ENCODE data around the gene GMEB1.

Gene GMEB1

DNA sequence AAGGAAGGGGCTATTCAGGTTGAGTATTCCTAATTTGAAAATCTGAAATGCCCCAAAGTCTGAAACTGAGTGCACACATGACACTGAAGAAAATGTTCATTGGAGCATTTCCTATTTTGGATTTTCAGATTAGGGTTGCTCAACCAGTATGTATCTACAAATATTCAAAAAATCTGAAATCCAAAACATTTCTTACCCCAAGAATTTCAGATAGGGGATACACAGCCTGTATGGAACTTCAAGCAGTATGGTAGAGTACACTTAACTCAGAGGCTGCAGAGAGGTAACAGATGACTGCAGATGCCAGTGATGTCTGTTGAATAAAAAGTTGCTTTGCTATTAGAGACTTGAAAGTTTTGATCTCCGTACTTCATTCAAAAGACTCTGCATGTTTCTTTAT, 87.1 kb downstream of the GMEB1 start:
- no peak overlapping the region for H3K4me3 ChIP-seq (ENCODE audit: low read depth, low read length)
- DNase-seq (ENCODE audit: low read depth) = no peak
- no peak for TF ChIP-seq CTCF (IDR thresholded peaks at IDR 0.05; ENCODE audit: low read depth, low read length, missing control alignments)

DNA sequence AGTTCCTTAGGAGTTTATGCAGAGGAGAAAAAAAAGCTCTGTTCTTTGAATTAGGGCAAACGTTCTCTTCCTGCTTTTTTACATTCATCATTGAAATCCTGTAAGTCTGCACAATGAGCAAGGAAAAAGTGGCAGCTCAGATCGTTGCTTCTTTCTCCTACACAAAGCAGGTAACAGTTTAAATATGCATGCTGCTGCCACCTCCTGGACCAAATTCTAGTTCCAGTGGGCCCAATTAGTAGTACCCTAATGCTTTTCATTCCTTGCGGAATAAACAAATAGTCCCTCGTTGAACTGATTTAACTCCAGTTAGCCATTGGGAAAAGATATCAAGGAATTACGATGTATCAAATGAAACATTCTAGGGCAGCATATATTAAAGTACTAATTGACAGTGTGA, 88.3 kb downstream of the GMEB1 start:
- TF ChIP-seq CTCF (IDR thresholded peaks at IDR 0.05; ENCODE audit: low read depth, low read length, missing control alignments) = peak; percentile 3
- H3K4me3 ChIP-seq (ENCODE audit: low read depth, low read length) = no peak overlapping the region
- DNase-seq (ENCODE audit: low read depth) = no peak

DNA sequence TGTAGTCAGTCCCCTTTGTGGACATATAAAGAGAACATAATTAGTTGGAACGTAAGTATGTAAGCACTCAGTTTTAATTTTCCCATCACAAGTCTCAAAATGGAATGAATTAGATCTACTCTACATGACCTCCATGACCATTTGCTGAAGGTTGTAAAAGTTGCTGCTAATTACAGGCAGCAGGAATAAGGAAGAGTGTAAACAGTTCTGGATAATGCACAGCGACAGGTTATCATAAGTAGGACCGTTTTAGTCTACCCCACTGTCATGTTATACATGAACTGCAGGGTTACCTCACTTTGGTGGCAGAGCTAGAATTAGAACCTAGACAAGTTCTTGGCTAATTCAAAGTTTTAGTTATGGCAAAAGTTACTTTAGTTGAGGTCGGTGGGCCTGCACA, 89.8 kb downstream of the GMEB1 start:
- TF ChIP-seq CTCF (IDR thresholded peaks at IDR 0.05; ENCODE audit: low read depth, low read length, missing control alignments) = no peak
- no peak for DNase-seq (ENCODE audit: low read depth)
- H3K4me3 ChIP-seq (ENCODE audit: low read depth, low read length) = no peak overlapping the region

DNA sequence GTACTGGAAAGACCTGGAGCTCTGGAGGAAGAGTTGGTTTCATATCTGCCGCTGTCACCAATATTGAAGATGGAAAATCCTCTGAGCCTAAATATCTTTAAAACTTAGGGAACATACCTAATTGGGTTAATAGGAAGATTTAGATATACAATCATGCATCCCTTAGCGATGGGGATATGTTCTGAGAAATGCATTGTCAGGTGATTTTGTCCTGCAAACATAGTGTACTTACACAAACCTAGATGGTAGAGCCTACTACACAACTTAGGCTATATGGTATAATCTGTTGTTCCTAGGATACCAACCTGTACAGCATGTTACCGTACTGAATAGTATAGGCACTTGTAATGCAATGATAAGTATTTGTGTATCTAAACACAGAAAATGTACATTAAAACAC, 90.7 kb downstream of the GMEB1 start:
- no peak for TF ChIP-seq CTCF (IDR thresholded peaks at IDR 0.05; ENCODE audit: low read depth, low read length, missing control alignments)
- H3K4me3 ChIP-seq (ENCODE audit: low read depth, low read length) = no peak overlapping the region
- DNase-seq (ENCODE audit: low read depth) = no peak

DNA sequence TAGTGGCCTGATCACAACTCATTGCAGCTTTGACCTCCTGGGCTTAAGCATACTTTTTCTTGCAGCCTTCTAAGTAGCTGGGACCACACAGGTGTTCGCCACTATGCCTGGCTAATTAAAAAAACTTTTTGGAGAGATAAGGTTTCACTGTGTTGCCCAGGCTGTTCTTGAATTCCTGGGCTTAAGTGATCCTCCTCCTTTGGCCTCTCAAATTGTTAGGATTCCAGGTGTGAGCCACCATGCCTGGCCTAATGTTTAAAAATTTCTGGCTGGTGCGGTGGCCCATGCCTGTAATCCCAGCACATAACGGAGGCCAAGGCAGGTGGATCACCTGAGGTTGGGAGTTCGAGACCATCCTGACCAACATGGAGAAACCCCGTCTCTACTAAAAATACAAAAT, 92.6 kb downstream of the GMEB1 start:
- DNase-seq (ENCODE audit: low read depth) = no peak
- TF ChIP-seq CTCF (IDR thresholded peaks at IDR 0.05; ENCODE audit: low read depth, low read length, missing control alignments) = no peak
- H3K4me3 ChIP-seq (ENCODE audit: low read depth, low read length) = no peak overlapping the region

- no peak for TF ChIP-seq CTCF (IDR thresholded peaks at IDR 0.05; ENCODE audit: low read depth, low read length, missing control alignments)
- no peak for DNase-seq (ENCODE audit: low read depth)
- no peak overlapping the region for H3K4me3 ChIP-seq (ENCODE audit: low read depth, low read length)
Observed at GRCh38 chr1:28766532-28767183, 98.1 kb downstream of the GMEB1 start.

Data from GM12864 (cell line).